Measurements from ENCODE around the gene MYO18B.

- TF ChIP-seq, protein P1, sequence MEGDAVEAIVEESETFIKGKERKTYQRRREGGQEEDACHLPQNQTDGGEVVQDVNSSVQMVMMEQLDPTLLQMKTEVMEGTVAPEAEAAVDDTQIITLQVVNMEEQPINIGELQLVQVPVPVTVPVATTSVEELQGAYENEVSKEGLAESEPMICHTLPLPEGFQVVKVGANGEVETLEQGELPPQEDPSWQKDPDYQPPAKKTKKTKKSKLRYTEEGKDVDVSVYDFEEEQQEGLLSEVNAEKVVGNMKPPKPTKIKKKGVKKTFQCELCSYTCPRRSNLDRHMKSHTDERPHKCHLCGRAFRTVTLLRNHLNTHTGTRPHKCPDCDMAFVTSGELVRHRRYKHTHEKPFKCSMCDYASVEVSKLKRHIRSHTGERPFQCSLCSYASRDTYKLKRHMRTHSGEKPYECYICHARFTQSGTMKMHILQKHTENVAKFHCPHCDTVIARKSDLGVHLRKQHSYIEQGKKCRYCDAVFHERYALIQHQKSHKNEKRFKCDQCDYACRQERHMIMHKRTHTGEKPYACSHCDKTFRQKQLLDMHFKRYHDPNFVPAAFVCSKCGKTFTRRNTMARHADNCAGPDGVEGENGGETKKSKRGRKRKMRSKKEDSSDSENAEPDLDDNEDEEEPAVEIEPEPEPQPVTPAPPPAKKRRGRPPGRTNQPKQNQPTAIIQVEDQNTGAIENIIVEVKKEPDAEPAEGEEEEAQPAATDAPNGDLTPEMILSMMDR (IDR thresholded peaks at IDR 0.05) = no peak
- TF ChIP-seq EP300 (IDR thresholded peaks at IDR 0.05) = no peak
These were observed 3.5 kb downstream of the MYO18B start for GRCh38 chr22:25745341-25746011.

Data from ovary (tissue), 3 donors.